Fibroblast of skin of abdomen (primary cell): ENCODE data around the gene PYROXD2.

ENCODE experiments used
- DNase-seq: peaks from one replicate; pipeline ENCODE4 v3.0.0-alpha.2; 2013

PYROXD2 gene

GRCh38 chr10:98389398-98389797 is 25.6 kb downstream of the PYROXD2 start:
- DNase-seq, result no peak

DNA sequence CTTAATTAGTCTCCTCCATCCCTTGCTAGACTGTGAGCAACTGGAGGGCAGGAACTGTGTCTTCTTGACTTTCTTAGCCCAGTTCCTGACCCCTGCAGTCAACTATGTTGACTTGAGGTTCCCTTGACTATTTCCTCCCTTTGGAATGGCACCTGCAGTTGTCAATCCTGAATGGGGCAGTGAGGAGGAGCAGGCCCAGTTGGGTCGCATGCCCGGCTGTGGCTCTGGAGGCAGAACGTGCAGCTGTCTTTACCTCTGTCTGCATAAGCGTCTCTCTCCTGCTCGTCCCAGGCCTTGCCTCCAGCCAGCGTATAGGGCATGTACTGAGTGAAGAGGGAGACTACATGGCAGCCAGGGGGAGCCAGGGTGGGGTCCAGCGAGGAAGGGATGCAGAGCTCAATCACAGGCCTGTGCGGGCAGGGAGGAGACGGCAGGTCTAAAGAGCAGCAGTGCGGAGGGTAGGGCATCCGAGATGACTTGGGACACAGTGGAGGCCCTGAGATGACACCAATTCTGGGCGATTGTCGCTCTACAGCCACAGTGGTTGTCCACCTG is 26.8 kb downstream of the PYROXD2 start:
- DNase-seq, result no peak

DNA sequence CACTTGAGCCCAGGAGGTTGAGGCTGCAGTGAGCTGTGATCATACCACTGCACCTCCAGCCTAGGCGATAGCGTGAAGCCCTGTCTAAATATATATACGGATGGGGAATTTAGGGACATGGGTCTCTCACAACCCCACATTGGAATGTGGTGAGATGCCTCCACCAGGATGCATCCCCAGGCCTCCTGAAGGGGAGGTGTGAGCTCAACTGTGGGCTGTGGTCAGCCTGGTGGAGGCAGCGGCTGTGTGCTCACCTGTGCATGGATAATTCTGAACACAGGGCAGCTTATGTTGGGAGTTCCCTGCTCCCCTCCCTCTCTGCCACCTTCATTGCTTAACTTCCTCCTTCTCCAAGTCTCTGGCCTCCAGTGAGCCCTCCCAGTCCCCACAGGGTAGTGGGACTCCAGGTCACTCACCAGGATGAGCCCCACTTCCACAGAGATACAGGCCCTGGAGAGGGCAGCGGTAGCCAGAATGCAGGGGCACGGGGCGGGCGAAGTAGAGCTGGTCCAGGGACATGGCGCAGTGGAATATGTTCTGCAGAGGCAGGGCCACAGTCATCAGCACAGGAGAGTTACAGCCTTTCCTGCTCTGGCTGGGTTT is 30.4 kb downstream of the PYROXD2 start:
- DNase-seq, result no peak

DNA sequence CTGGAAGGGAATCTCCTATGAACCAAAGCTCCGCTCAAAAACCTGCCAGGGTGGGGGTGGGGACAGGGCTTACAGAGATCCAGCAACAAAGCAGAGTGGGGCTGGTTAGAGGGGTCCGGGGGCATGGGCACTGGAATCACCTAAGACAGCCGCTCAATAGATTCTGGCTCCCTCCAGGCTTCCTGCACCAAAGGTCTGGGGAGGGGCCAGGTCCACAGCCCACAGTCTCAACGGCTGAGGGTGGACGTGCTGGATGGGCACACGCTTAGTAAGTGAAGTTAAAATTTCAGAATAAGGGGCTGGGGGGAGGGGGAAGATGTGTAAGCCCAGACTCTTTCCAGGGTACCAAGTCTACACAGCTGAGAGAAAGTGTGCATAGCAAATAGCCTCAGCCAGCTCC is 31.1 kb downstream of the PYROXD2 start:
- no peak for DNase-seq

DNA sequence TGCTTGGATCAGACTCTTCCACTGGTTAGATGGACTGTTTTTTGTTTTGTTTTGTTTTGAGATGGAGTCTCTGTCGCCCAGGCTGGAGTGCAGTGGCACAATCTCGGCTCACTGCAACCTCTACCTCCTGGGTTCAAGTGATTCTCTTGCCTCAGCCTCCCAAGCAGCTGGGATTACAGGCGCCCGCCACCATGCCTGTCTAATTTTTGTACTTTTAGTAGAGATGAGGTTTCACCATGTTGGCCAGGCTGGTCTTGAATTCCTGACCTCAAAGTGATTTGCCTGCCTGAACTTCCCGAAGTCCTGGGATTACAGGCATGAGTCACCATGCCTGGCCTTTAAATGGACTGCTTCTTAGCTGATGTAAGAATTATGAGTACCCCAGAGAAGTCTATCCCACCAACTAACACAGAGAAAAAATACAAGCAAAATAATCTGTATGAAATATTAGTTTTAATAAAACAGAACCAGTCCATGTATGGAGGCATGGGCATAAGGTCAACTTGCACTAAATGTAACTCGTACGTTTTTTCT is 31.8 kb downstream of the PYROXD2 start:
- peak; percentile 84 for DNase-seq

GRCh38 chr10:98382691-98383101 is 32.3 kb downstream of the PYROXD2 start:
- DNase-seq, result peak; percentile 10

GRCh38 chr10:98380493-98381339 is 34.3 kb downstream of the PYROXD2 start:
- DNase-seq, result no peak

- peak; percentile 36 for DNase-seq
Measured at GRCh38 chr10:98378722-98379121, 36.3 kb downstream of the PYROXD2 start.

DNA sequence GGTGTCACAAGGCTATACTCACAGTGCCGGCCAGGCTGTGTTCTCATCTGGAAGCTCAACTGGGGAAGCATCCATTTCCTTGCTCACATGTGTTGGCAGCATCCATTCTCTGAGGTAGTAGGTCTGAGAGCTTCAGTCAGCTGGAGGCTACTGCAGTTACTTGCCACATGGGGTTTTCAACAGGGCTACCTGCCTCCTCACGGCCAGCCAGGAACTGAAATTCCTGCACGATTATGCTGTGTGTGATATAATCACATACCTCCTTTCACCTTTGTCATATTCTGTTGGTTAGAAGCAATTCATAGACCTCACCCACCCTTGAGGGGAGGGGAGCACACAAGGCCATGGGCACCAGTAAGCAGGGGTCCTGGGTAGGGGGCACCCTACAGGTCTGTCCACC is 37.4 kb downstream of the PYROXD2 start:
- DNase-seq, result no peak

DNA sequence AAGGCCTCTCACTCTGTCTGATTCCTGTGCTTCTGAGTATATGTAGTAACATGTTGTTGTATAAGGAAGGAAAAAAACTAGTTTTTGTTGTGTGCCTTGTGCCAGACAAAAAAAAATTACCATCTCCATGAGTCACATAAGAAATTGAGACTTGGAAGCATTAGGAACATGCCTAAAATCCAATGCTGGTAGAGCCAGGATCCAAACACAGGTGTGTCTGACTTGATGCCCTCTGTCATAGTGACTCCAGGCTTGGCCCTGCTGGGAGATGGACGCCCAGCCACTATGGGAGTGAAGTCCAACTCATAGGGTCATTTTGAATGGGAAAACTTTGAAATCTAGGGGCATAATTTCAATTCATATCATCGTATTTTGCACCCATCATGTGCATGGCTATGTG is 38.0 kb downstream of the PYROXD2 start:
- no peak for DNase-seq

- DNase-seq, result peak; percentile 31
Measured at GRCh38 chr10:98376485-98376884, 38.5 kb downstream of the PYROXD2 start.

DNA sequence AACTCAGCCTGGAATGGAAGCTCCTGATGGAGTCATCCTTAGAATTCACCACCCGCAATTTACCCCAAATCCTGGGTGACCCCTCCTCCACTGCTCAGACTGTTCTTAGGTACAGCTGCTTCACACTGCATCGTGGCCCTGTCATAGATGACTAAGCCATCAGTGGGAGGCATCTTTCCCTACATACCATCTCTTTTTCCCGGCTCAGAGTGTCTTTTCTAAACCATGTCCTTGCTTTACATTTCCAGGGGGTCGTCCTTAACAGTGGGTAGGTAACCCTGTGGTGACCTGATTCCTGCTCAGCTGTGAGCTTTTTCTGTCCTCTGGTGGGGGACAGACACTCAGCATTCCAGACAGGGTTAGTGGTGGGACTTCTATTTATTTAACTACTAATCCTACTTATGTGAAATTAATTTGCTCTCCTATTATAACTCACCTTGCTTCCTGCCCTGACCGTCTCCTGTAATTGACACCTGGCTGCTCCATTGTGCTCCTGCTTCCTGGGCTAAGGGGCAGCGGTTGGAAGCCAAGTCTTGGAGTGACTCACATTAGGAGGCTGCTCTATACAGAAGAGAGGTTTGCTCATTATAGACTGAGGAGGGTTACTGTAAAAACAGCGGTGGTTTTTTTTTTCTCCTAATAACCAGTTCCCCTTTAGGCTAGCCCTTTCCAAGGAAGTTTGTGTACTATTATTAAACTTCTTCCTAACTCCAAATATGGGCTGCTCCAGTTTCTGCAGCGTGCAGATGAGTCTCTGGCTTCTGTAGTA is 40.6 kb downstream of the PYROXD2 start:
- DNase-seq, result peak; percentile 82

- no peak for DNase-seq
Measured at GRCh38 chr10:98373260-98374040, 41.5 kb downstream of the PYROXD2 start.

GRCh38 chr10:98370831-98371820 is 43.9 kb downstream of the PYROXD2 start:
- no peak for DNase-seq

DNA sequence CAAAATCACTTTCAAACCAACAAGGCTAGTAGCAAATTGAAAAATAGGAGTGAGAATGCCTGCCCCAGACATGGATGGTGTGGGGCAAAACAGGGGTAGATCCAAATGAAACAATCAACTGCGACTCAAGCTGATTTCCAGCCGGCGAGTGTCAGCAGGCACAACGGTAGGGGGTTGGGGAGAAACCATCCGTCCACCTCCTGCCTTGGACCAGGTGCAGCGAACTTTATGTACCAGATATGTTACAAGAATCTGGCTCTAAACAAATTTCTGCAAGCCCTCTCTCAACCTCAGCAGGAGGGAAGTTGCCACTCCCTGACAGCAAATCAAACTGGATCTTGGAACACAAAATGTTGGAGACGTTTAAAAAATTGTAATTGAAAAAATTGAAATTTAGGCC is 45.2 kb downstream of the PYROXD2 start:
- DNase-seq, result no peak

DNA sequence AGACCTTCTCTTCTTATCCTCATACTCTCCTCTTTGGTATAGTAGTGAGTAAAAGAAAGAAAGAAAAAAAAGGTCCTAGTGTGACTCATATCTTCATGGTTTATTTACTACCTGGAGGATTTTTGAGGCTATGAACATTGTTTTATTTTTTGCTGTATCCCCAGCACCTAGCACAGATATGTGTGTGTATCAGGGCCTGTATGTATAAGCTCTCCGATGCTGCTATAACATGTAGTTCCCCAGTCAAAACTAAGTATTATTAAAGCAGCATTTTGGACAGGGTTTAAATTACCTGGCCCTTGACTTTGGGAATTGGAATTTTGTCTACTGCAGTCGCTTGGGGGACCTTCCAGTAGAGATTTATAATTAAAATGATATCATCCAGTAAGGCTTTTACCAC is 46.3 kb downstream of the PYROXD2 start:
- DNase-seq, result no peak

GRCh38 chr10:98367604-98368451 is 47.2 kb downstream of the PYROXD2 start:
- no peak for DNase-seq

- no peak for DNase-seq
Measured at GRCh38 chr10:98366062-98366530, 48.9 kb downstream of the PYROXD2 start.

DNA sequence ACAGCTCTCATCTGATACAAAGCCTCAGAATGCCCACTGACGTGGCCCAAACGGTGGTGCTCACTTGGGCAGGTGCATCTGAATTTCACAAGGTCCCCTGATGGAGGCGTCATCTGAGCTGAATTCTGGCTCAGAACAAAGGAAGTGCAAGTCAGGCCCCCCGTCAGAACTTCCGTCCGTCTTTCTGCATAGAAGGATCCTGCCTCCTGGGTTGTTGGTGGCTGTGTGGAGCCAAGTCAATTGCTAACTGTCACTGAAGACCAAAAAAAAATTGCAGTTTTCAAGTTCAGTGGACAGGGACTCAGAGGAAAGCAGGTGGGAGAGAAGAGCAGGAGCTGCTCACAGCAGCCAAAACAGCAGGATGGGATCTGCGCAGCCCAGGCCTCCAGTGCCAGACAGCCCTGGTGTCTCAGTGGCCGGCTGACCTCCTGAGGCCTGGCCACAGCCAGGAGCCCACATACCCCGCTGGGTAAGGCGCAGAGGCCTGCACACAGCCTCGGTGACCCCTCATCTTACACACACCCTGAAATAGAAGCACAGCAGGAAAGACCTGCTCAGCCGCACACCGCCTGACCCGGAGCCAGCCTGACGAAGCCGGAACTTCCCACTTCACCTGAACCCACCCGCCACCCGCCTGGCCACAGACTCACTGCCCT is 49.4 kb downstream of the PYROXD2 start:
- DNase-seq, result no peak
